GM10266 (cell line): Measurements from ENCODE around the gene SHC3.

Source experiments
- DNase-seq: peaks from one replicate; pipeline ENCODE4 v3.0.0; 2012; ENCODE audit errors: extremely low spot score
- CTCF ChIP-seq: IDR thresholded peaks from 2 replicates; pipeline ENCODE4 v1.5.1; 2012; ENCODE audit warnings: mild to moderate bottlenecking, low read depth; ENCODE audit not compliant: control insufficient read depth, insufficient read depth; ENCODE audit errors: missing control alignments

Gene SHC3

GRCh38 chr9:89010526-89011111, 168.0 kb downstream of the SHC3 start:
- TF ChIP-seq CTCF: no peak
- no peak for DNase-seq

GRCh38 chr9:89010056-89010455, 168.6 kb downstream of the SHC3 start:
- no peak for DNase-seq
- TF ChIP-seq CTCF: no peak

- no peak for TF ChIP-seq CTCF
- DNase-seq: no peak
These were observed 169.1 kb downstream of the SHC3 start for GRCh38 chr9:89009546-89009840.

- TF ChIP-seq CTCF: no peak
- DNase-seq: no peak
These were observed 169.7 kb downstream of the SHC3 start for GRCh38 chr9:89008744-89009545.

GRCh38 chr9:89008055-89008743, 170.4 kb downstream of the SHC3 start:
- no peak for DNase-seq
- TF ChIP-seq CTCF: no peak

- no peak for DNase-seq
- no peak for TF ChIP-seq CTCF
These were observed 171.3 kb downstream of the SHC3 start for GRCh38 chr9:89006996-89007967.

GRCh38 chr9:89006267-89006666, 172.4 kb downstream of the SHC3 start:
- no peak for TF ChIP-seq CTCF
- no peak for DNase-seq
